LNCAP (cell line): ENCODE measurements around the gene TEX2.

ENCODE experiments used
- TF ChIP-seq, protein P1 (sequence below): fragments of 450-650 bp; IDR thresholded peaks from 2 replicates; pipeline ENCODE4 v1.5.1; 2017; ENCODE audit warnings: mild to moderate bottlenecking

Gene TEX2

DNA sequence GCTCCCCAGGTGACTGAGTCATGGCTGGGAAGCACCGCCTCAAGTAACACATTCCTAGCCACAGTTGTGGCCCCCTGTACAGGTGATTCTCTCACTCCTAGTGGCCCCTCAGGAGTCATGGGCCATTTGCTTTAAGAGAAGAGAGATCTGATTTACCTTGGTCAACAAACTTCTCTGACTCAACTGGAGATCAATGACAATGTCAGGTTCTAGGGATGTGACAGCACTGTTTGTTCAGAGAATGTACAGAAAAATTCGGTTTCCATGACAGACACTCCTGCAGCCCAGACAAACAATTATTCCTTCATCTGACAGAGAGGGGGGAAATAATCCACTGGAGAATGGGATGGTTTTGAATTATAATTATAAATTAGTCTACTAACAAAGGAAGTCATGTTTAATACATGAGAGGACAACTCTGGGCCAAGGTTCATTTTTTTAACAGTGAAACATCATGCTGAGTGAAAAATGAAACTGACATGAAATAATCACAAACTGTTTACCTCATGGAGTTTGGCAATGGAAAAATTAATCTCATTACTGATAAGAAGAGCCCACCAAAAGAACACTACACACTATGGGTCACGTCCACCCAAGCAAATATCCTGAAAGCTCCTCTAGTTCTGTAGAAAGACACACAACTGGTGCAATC, 142.8 kb downstream of the TEX2 start:
- TF ChIP-seq, protein P1, sequence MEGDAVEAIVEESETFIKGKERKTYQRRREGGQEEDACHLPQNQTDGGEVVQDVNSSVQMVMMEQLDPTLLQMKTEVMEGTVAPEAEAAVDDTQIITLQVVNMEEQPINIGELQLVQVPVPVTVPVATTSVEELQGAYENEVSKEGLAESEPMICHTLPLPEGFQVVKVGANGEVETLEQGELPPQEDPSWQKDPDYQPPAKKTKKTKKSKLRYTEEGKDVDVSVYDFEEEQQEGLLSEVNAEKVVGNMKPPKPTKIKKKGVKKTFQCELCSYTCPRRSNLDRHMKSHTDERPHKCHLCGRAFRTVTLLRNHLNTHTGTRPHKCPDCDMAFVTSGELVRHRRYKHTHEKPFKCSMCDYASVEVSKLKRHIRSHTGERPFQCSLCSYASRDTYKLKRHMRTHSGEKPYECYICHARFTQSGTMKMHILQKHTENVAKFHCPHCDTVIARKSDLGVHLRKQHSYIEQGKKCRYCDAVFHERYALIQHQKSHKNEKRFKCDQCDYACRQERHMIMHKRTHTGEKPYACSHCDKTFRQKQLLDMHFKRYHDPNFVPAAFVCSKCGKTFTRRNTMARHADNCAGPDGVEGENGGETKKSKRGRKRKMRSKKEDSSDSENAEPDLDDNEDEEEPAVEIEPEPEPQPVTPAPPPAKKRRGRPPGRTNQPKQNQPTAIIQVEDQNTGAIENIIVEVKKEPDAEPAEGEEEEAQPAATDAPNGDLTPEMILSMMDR, result no peak

DNA sequence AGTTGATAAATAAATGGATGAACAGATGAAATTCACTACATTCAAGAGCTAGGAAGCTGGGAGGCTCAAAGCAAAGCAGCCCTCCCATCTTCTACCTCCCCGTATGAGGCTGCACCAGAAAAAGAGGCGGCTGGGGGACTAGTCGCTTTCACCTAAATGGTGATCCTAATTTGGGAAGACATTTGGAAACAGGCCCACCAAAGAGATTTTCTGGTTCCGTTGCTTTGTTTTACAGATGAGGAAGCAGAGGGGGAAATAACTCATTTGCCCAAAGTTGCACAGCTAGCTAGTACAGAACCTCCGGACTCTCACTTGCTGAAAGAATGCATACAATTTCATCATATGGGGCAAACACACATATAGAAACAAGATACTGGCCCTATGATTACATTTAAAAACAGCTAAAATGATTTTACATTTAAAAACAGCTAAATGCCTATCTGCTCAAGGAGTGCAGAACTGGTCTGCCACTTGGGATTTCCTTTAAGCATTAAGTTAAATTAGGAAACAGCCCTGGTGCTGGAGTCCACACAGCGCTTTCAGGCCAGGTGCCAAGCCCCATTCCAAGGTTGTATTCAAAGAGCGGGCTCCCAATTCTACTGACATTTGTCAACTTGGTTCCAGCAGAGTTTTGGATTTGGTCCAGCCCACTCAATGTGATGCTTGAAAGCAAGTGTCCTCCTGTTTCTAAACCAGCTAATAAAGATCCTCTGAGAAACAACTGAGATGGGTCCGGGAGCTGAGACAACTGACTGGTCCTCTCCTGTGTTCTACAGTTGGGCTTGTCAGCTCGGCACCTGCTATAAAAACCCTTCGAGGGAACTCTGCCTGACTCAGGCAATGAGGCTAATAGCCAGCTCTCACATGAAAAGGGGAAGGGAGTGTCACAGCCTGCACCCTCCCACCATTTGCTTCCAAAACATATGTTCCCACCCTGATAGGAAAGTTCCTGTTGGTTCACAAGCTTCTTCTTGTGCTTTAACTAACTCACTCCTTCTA, 144.8 kb downstream of the TEX2 start:
- TF ChIP-seq, protein P1, result no peak

DNA sequence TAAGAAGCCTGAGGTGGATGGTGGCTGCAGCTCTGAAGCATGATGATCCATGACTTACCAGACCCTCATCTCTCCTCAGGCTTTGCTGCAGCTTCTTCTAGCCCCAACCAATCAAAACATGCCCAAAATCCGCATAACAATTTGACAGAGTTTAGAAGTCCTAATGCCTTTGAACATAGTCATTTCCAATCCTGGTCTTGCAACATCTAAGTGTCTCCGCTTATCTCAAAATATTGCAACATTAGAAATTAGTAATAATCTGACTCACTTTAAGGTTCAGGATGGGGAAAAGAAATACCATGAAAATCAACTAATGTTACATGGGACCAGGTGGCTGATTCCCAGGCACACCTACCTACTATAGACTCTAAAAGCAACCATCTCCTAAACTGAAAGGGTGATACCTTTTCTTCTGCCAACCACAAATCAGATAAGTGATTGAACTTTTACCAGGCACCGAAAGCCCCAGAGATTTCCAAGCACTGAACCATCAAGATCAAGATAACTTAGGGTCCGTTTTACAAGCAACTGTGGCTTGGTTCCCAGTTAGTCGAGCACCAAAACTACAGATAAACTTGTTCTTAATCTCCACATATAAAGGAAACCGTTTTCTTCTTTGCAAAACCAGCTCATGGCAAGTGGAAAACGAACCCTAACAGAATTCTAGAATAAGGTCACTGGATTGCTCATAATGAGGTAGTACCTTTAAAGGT, 147.1 kb downstream of the TEX2 start:
- TF ChIP-seq, protein P1, result no peak

DNA sequence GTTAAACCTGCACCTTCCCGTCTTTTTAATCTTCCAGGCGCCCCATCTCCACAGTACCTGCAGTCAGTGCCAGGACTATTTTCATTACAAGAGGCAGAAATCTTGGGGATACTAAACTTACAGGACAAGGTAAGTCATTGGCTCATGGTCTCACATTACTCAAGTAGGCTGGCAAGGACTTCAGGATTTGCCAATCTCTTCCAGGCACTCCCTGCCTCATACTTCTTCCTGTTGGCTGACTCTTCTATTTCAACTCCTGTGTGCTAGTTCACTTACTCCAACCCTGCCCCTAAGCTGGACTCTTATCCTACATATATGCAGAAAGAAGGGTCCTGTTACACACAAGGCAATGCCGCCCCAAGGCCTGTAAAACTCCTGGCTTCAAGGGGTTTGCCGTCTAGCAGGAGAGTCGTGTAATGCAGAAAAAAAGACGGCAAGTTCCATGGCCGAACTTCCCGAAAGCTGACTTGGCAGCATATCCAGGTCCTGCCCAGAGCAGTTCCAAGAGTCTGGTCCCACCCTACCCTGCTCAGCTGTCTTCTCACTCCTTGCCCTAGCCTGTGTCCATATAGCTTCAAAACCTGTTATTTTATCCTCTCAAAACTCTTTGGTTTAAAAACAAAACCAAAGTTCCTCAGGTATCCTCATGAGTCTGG, 147.9 kb downstream of the TEX2 start:
- TF ChIP-seq, protein P1, result no peak

DNA sequence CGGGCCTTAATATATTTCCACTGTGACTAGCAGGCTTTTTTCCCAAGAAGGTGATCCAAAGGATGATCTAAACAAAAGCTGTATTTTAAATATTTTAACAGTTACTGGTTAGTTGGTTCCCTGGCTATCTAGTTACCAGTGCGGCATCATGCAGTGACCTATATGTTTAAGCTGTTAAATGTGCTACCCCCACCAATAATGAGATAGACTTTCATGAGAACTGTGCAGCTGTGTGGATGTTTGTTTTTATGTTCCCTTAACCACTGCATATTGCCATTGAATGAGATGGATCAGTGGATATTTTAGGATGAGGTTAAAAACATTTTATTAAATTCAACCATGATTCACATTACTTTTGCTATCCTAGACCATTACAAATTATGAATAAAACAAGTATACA, 150.1 kb downstream of the TEX2 start:
- TF ChIP-seq, protein P1, result no peak

DNA sequence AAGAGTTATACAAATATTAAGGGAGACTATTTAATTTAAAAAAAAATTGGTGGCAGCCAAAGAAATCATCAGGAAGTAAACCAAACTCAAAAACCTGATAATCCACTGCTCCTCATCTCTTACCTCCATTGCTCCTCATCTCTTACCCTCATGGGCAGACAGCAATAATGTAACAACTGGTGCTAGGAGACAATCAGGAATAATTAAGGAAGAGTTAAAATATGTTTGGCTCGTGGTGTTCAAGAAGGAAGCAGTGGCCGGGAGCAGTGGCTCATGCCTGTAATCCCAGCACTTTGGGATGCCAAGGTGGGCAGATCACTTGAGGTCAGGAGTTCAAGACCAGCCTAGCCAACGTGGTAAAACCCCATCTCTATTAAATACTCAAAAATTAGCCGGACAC, 151.2 kb downstream of the TEX2 start:
- TF ChIP-seq, protein P1, result no peak
